WTC11 (cell line): ENCODE results near the gene SFMBT1. TPM values are rescaled to one million over a fixed set of nuclear protein-coding genes. Genes with fewer than 3 reads are reported as not detected.
A peak's percentile ranks its signal among the peaks of the same experiment; 100 is the strongest.

Experiments
- ATAC-seq: fragments of 200-7000 bp; cut with Tn5 transposase; 2 replicates; pipeline ENCODE4 v1.10.0; 2021; ENCODE audit warnings: mild to moderate bottlenecking, moderate library complexity
- CTCF ChIA-PET: fragments of 300-600 bp; sonication (Branson Sonifier 250); formaldehyde crosslinking; loops from one replicate; lab custom pipeline; 2021; ENCODE audit warnings: antibody characterized with exemption; lab: Charles Lee
- POLR2A ChIA-PET: fragments of 350-600 bp; sonication (Branson Sonifier 250); formaldehyde crosslinking; loops from one replicate; lab custom pipeline; 2021; ENCODE audit warnings: antibody characterized with exemption; lab: Charles Lee
- DNase-seq: peaks from one replicate; pipeline ENCODE4 v3.0.0; 2021; ENCODE audit warnings: low spot score
- H3K27ac Mint-ChIP-seq: 2 replicates; pipeline ENCODE4 v1.8.0; 2021; ENCODE audit warnings: mixed read lengths
- H3K27me3 Mint-ChIP-seq: 2 replicates; pipeline ENCODE4 v1.8.0; 2021; ENCODE audit warnings: low read depth, mild to moderate bottlenecking, moderate library complexity, mixed read lengths
- H3K36me3 Mint-ChIP-seq: 2 replicates; pipeline ENCODE4 v1.8.0; 2021; ENCODE audit warnings: mixed read lengths
- H3K4me1 Mint-ChIP-seq: 2 replicates; pipeline ENCODE4 v1.8.0; 2022; ENCODE audit warnings: mixed read lengths
- H3K4me3 Mint-ChIP-seq: 2 replicates; pipeline ENCODE4 v1.8.0; 2021; ENCODE audit warnings: mild to moderate bottlenecking, moderate library complexity, mixed read lengths
- H3K9me3 Mint-ChIP-seq: 2 replicates; pipeline ENCODE4 v1.8.0; 2021; ENCODE audit warnings: mixed read lengths
- ATF3 ChIP-seq: sonication (generic); formaldehyde crosslinking; conservative IDR thresholded peaks from 2 replicates; pipeline ENCODE4 v1.8.1; 2022; ENCODE audit warnings: mild to moderate bottlenecking, missing genetic modification reagents
- CTCF ChIP-seq: fragments of 200-600 bp; IDR thresholded peaks from 2 replicates; pipeline ENCODE4 v1.8.0; 2022; ENCODE audit warnings: antibody characterized with exemption
- EMX1 ChIP-seq: fragments of 250-450 bp; sonication (Bioruptor Pico); IDR thresholded peaks from 2 replicates; pipeline ENCODE4 v1.8.0; 2021; ENCODE audit warnings: mild to moderate bottlenecking
- ESRRA ChIP-seq: sonication (generic); formaldehyde crosslinking; IDR thresholded peaks from 2 replicates; pipeline ENCODE4 v1.8.1; 2022; ENCODE audit warnings: mild to moderate bottlenecking, missing genetic modification reagents, borderline replicate concordance
- GABPB1 ChIP-seq: sonication (generic); formaldehyde crosslinking; IDR thresholded peaks from 2 replicates; pipeline ENCODE4 v1.8.1; 2023; ENCODE audit warnings: mild to moderate bottlenecking, missing genetic modification reagents
- GRHL2 ChIP-seq: fragments of 250-450 bp; sonication (Bioruptor Pico); IDR thresholded peaks from 2 replicates; pipeline ENCODE4 v1.8.0; 2022; ENCODE audit warnings: mild to moderate bottlenecking, moderate library complexity; ENCODE audit not compliant: insufficient replicate concordance, severe bottlenecking
- JAZF1 ChIP-seq: fragments of 250-450 bp; sonication (Bioruptor Pico); IDR thresholded peaks from 2 replicates; pipeline ENCODE4 v1.9.0; 2021; ENCODE audit warnings: moderate library complexity, mild to moderate bottlenecking, inconsistent platforms
- KAT7 ChIP-seq: sonication (generic); formaldehyde crosslinking; IDR thresholded peaks from 2 replicates; pipeline ENCODE4 v1.8.1; 2023; ENCODE audit warnings: missing genetic modification reagents, mild to moderate bottlenecking, borderline replicate concordance
- NR3C1 ChIP-seq: sonication (generic); formaldehyde crosslinking; conservative IDR thresholded peaks from 2 replicates; pipeline ENCODE4 v1.8.1; 2023; ENCODE audit warnings: low read depth, mild to moderate bottlenecking, missing genetic modification reagents
- PRDM15 ChIP-seq: sonication (generic); formaldehyde crosslinking; IDR thresholded peaks from 2 replicates; pipeline ENCODE4 v1.8.0; 2022; ENCODE audit warnings: missing genetic modification reagents
- PREB ChIP-seq: sonication (generic); formaldehyde crosslinking; IDR thresholded peaks from 2 replicates; pipeline ENCODE4 v1.8.1; 2022; ENCODE audit warnings: mild to moderate bottlenecking, missing genetic modification reagents, moderate library complexity, borderline replicate concordance
- RELA ChIP-seq: sonication (generic); formaldehyde crosslinking; IDR thresholded peaks from 2 replicates; pipeline ENCODE4 v1.8.1; 2022; ENCODE audit warnings: missing genetic modification reagents, mild to moderate bottlenecking, borderline replicate concordance
- STAT6 ChIP-seq: sonication (generic); formaldehyde crosslinking; conservative IDR thresholded peaks from 2 replicates; pipeline ENCODE4 v1.8.1; 2023; ENCODE audit warnings: mild to moderate bottlenecking, low read depth, missing genetic modification reagents, moderate library complexity
- TP53 ChIP-seq: sonication (generic); formaldehyde crosslinking; IDR thresholded peaks from 2 replicates; pipeline ENCODE4 v1.8.1; 2023; ENCODE audit warnings: mild to moderate bottlenecking, missing genetic modification reagents
- ZNF281 ChIP-seq: sonication (generic); formaldehyde crosslinking; IDR thresholded peaks from 2 replicates; pipeline ENCODE4 v1.8.0; 2023; ENCODE audit warnings: mild to moderate bottlenecking, missing genetic modification reagents
- total RNA-seq: library from RNA; stranded (reverse); gene quantifications from 3 replicates; pipeline ENCODE4 v1.2.3, GENCODE V29; 2021

The SFMBT1 gene
- total RNA-seq, 1 experiment from 2014 or later, result 20.9 TPM

GRCh38 chr3:52874864-52875587, 170.8 kb downstream of the SFMBT1 start:
- DNase-seq (no peak), ATAC-seq (no peak)
- Mint-ChIP-seq H3K9me3 (no peaks in the 10 kb centered on the region), H3K36me3 (no peaks in the 10 kb centered on the region), H3K4me1 (peaks cover 27% of the 10 kb centered on the region), H3K27me3 (no peaks in the 10 kb centered on the region), H3K27ac (peak overlapping the region; percentile 15; the same call in 1 of the 2 replicates), H3K4me3 (no peak overlapping the region)
- ChIA-PET POLR2A (no interaction called here), CTCF (interaction anchor here (1.3 to 2.4 kb wide), 3 partner anchors 22 to 112 kb away, joined by 3 to 7 read pairs (median 5); partner anchors contain the start of gene STIMATE)
- no peak for TF ChIP-seq ESRRA
- TF ChIP-seq GRHL2 (CRISPR knock-in tag), result no peak

GRCh38 chr3:52874160-52874701, 171.6 kb downstream of the SFMBT1 start:
- POLR2A ChIA-PET, result no interaction called here
- CTCF ChIA-PET, result interaction anchor here (0.6 to 2.4 kb wide), 3 partner anchors 23 to 53 kb away, joined by 3 to 7 read pairs (median 5); partner anchors contain the start of gene STIMATE

More at GRCh38 chr3:52874160-52874701, 171.6 kb downstream of the SFMBT1 start:
- H3K4me1 Mint-ChIP-seq, result peaks cover 27% of the 10 kb centered on the region
- DNase-seq, result no peak
- H3K9me3 Mint-ChIP-seq, result no peaks in the 10 kb centered on the region
- ATAC-seq, result no peak
- no peak overlapping the region for H3K4me3 Mint-ChIP-seq
- H3K27ac Mint-ChIP-seq, result 0 out of 2 replicates have a peak overlapping the region, but pooled peaks have one; percentile 11
- H3K36me3 Mint-ChIP-seq, result no peaks in the 10 kb centered on the region
- no peaks in the 10 kb centered on the region for H3K27me3 Mint-ChIP-seq
- TF ChIP-seq STAT6 (CRISPR knock-in tag), result no peak
- TF ChIP-seq CTCF, result no peak
- TF ChIP-seq ATF3 (CRISPR knock-in tag), result no peak
- no peak for TF ChIP-seq NR3C1 (CRISPR knock-in tag)
- TF ChIP-seq RELA, result no peak
- TF ChIP-seq PREB (CRISPR knock-in tag), result no peak
- no peak for TF ChIP-seq TP53 (CRISPR knock-in tag)
- no peak for TF ChIP-seq ZNF281 (CRISPR knock-in tag)
- no peak for TF ChIP-seq EMX1 (CRISPR knock-in tag)
- TF ChIP-seq KAT7, result no peak
- no peak for TF ChIP-seq JAZF1
- no peak for TF ChIP-seq GABPB1 (CRISPR knock-in tag)
- no peak for TF ChIP-seq PRDM15 (CRISPR knock-in tag)
